ENCODE measurements around the gene FGFR3. TPM values are rescaled to one million over a fixed set of nuclear protein-coding genes. Genes with fewer than 3 reads are reported as not detected.
A peak's percentile ranks its signal among the peaks of the same experiment; 100 is the strongest.

The FGFR3 gene
- total RNA-seq, 1 experiment from 2014 or later = 73.4 TPM

DNA sequence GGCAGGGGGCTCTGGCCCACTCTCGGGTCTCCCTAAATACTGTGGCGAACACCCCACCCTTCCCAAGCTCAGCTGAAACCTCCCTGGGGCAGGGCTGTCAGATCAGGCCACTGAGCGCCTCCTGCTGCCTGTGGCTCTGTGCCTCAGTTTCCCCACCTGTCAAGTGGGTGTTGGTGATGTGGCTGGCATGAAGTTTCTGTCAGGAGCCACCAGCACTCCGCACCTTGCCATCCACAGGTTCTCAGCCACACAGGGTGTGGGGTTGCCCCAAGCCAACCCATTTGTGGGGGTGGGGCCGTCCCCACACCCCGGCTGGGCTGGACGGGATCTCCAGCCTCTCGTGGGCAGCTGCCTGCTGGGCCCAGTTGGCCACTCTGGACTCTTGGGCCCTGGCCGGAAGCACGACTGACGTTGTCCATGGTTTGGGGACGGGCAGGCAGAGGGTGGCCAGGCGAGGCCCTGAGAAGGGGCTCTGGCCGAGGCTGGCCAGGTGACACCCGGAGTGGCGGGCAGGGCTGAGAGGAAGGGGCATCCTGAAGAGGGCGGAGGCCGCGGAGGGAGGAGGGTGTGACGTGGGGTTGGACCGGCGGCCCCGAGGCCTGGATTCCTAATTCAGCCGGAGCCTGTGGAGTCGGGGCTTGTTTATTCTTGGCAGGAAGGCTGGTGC is 5.5 kb upstream of the FGFR3 start:
- no peak for DNase-seq (ENCODE audit: low spot score)

DNA sequence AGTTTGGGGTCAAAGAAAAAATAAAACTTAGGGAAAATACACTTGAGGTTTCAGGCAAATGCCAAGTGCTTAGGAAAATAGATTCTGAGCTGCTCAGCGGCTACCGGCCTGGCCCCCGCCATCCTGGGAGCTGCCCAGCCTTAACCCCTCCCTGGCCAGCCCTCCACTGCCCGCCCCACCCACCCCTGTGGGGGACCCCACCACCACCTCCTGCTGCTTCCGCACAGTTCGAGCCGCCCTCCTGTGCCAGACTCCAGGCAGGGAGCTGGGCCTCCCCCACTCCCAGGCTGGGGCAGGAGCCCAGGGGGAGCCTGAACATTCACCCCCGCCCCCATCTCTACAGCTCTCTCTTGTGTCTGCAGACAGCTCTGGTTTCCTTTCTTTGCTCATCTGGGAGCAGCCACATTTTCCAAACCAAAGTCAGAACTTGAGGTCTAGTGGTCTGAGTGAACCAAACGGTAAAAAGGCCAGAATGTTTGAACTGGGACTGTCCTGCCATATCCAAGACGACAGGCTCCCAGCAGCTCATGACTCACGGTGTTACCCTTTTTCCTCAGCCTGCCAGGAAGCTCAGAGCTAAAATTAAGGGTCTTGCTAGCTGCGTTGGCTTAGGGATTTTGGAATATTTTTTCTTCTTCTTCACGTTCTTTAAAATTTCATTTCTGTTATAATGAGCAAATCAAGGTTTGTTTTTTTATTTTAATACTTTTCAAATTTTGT is 4.7 kb upstream of the FGFR3 start:
- no peak for DNase-seq (ENCODE audit: low spot score)

DNA sequence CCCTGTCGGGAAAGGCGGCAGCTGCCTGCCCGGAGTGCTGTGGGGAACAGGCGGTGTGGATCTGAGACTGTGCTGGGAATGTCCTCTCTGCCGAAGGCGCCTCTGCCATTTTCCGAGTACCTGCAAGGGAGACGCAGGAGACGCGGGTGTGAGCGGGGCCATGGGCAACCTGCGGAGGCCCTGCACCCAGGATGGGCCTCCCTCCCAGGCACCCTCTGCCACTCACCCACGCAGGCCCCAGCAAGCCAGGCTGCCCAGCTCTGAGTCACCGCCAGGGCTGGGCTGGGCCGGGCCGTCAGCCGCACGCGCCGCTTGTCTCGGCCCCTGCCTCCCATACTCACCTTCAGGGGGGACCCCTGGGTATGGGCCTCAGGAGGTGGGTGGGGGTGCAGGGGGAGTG is 3.5 kb upstream of the FGFR3 start:
- no peak for DNase-seq (ENCODE audit: low spot score)

DNA sequence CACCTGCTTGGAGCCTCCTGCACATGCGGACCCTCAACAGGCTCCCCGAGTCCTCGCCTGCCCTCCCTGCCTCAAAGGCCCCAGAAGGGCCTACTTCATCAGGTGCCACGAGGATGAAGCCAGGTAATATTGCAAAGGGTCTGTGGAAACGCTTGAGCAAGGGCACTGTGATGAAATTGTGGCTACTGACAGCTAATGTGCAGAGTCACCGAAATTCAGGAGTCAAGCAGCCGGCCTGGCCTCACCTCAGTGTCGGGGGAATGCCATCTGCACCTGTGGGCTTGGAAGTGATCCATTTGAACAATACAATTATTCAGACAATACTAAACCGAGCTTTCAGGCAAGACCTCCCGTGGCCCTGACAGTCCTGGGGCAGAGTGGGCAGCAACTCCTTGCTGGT is 3.1 kb upstream of the FGFR3 start:
- no peak for DNase-seq (ENCODE audit: low spot score)

DNA sequence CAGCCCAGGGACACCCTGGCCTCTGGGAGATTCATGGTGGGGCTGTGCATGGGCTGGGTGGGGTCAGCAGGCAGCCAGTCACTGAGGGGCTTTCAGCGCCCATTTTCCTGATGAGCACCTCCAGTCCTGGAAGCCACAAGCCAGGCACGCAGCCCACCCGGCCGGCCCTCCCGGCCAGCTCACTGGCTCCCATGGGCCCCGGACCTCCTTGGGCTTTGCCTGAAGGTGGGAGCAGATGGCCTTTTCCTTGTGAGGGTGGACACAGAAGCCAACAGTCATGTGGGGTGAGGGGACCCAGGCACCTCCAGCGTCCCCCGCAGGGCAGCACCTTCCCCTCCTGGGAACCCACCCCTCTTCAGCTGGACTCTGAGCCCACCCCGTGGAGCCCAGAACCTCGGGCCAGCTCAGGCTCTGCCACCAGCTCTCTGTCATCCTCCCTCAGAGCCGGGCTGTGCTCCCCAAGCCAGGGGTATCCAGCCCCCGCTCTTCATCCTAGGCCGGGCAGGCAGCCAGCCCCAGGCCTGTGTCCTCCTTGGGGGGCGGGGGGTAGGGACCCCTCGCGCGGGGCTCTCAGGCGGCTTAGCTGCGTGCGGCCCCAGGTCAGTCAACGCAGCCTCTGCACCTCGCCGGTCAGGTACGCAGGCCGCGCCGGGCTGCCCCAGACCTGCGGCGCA is 798 bp upstream of the FGFR3 start:
- no peak for DNase-seq (ENCODE audit: low spot score)

DNA sequence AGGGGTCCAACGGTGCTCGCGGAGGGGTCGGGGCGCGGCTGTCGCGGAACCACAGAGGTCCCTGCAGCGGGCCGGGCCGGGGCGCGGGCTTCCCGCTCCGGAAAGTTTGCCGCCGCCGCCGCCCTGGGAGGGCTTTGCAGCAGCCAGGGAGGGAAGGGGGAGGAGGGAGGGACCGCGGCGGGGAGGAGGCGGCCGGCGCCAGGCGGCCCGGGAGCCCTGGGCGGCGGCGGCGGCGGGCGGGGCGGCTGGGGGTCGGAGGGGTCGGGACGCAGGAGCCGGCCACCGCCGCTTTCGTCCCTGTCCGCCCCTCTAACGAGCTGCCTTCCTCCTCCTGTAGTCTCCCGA is 375 bp downstream of the FGFR3 start:
- no peak for DNase-seq (ENCODE audit: low spot score)

DNA sequence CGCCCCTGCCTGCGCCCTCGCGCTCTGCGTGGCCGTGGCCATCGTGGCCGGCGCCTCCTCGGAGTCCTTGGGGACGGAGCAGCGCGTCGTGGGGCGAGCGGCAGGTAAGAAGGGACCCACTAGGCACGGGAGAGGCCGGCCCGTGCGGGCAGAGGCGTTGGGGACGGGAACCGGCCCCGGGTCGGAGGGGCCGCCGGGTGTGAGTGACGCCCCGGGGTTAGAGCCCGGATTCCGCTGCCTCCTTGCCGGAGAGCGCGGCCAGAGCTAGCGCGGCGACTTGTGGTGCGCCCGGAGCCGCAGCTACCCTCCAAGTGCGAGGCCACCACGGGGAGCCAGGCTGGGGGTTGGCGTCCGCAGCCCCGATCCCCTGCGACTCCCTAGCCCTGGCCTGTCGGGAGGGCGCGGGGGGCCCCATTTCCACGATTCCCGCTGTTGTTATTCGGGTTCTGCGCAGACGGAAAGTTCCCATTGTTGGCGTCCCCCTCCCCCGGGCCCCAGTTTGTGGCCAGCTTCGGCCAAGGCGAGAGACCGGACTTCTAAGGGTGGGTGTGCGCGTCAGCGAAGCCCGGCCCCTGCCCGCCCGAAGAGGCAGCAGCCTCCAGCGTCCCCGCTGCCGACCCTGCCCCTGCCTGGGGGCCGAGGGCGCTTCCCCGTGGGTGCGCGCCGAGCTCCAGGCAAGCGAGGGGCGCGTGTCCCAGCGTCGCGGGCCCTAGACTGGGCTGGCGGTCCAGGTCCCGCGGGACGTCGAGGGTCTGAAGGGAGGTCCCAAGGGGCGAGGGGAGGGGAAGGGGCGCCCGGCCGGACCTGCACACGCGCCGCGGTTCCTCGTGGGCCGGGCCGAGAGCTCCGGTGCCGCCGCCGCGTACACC is 1.1 kb downstream of the FGFR3 start:
- peak; percentile 27 for DNase-seq (ENCODE audit: low spot score)

DNA sequence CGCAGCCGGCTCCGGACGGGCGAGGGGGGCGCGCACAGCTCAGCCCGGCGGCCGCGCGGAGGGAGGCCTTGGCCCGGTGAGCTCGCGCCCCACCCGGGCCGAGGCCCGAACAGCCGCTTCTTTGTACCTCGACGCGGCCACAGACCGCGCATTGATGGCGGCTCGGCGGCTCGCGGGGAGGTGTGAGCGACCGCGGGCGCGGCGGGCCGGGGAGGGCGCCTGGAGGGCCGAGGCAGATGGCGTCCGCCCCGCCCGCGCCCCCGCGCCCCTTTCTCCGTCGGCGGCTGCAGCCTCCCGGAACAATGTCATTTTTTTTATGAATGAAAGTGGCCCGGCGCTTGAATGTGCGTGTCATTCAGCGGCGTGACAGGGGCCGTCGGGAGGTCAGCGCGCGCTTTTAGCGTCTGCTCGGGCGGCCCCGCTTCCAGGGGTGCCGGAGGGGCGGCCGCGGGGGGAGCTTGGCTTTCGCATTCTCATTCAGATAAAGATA is 1.8 kb downstream of the FGFR3 start:
- DNase-seq (ENCODE audit: low spot score) = no peak

DNA sequence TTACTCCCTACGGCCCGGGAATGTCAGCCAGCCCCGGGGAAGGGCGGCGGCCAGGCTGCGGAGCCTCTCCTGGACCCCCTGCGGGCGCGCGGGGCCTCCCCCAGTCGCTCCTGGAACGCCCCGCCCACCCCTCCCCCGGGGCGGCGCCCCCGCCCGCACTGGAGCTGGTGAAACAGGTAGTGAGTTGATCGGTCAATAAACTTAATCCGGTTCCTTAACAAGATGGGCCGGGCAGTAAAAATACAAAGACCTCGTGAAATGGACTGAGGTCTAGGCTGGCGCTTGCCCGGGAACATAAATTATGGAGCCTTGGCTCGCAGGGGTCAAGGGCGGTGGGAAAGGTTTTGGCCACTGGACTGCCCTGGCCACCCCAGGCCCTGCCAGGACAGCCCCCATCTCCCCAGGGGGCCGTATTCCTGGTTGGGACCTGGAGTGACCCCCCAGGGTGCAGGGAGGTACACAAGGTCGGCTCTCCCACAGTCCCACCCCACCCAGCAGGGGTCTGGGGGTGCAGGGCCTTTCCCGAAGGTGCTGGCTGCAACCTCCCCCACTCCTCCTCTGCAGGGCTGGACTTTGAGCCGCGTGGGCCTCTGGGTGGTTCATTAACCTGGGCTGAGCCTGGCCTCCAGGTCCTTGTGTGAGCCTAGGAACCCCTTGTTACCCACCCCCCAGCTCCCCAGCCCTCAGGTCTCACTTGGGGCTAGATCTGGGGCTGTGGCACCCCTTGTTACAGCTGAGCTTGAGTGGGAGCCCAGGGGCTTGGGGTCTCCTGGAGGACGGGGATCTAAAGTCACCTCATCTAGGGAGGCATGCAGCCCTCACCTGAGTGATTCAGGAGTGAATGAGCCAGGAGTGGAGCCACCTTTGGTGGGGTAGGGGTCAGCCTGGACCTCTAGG is 2.5 kb downstream of the FGFR3 start:
- peak; percentile 70 for DNase-seq (ENCODE audit: low spot score)

DNA sequence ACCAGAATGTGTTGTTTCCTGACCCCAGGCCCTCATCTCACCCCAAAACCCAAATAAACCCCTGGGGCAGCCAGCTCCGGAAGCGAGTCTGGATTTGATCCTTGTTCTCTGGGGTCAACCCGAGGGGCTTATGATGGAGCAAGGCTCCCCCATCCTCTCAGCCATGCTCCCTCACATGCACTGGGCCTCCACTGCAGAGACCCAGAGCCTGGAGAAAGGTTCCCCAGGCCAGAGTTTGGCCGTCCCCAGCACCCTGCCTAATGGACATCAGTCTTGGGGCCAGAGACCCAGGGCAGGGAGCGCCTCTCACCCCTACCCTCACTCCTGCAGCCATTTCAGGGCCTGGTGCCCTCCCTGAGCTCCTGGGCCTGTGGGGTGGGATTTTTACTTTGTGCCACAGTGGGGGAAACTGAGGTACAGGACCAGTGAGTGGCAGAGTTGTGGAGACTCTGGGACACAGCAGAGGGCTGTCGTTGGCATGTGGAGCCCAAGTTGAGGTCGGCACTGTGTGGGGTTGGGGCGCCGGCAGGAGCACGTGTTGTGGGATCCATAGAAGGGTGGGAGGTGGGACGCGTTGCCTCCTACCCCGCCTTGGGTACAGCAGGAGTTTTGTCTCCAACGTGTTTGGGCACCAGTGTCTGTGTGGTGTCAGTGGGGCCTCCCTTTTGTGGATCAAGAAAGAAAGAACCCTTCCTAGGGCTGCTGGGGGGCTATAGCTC is 3.6 kb downstream of the FGFR3 start:
- DNase-seq (ENCODE audit: low spot score) = no peak

DNA sequence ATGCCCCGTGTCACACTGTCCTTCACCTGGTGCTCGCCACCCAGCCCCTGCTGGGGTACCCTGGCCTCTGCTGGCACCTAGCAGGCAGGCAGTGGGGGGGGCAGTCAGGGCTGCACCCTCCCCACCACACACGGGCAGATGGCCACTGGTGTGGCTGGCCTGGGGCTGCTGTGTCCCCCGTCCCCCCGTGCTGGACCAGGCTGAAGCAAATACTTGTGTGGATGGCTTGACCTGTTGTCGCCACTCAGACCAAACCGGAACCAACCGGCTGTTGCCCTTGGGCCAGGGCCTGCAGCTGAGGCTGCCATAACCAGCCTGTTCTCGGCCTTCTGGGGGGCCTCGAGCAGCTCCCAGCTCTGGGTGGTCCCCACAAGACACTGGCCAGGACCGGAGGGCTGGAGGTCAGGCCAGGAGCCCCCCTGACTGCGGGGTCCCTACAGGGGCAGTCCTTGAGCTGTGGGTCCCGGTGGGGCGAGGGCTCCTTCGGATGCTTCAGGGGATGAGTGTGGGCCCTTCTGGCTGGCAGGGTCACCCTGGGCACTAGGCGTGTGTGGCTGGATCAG is 4.3 kb downstream of the FGFR3 start:
- no peak for DNase-seq (ENCODE audit: low spot score)

DNA sequence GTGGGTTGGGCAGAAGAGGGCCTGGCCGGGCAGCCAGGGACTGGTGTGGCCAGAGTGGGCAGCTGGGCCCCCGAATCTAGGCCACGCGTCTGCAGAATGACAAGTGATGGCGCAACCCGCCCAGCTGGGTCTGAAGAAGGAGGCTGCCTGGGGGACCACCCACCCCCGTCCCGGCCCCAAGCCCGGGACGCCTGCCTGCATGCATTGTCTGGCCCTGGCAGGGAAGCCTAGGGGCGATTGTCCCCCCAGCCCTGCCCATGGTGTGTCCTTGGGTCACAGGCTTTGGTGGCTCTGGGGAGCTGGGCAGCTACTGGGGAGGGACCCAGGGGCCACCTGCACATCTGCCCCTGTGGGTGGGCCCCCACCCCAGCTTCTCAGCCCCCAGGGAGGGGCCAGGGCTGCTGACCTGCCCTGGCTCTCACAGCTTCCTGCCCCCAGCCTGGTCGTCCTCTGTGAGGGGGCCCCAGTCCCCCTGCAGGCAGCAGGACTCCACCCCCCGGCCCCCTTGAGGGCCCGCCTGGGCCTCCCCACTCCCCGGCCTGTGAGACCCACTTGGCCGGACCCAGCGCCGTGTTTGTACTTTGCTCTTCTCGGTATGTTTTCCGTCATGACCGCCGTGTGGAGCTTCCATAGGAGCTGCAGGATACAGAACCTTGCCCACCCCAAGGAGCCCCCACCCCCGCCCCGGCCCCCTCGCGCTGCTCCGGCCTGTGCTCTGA is 4.9 kb downstream of the FGFR3 start:
- no peak for DNase-seq (ENCODE audit: low spot score)

DNA sequence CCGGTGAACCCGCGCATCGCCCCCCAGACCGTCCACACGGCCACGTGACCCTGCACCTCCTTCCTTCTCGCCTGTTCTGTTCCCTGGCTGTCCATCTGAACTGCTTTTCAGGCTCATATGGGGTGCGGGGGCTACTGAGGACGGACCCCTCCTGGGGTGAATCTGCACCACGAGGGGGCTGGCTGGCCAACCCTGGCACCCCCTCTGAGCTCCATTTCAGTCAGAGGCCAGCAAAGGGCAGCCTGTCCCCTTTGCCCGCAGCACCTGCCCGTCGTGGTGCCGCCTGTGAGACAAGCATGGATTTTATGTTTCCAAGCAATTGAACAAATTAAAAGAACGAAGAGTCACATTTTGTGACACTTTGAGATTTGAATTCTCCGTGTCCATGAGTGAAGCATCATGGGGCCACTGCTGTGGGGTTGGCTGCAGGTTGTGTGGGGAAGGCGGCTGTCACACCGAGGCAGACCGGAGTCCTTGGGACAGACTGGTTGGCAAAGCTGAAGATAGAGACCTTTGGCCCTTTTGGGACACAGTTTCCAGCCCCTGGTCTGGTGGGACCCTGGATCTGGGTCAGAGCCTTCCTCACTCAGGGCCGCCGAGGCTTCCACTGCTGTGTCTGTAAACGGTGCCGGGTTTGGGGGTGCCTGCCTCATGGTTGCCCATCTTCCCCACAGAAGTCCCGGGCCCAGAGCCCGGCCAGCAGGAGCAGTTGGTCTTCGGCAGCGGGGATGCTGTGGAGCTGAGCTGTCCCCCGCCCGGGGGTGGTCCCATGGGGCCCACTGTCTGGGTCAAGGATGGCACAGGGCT is 5.7 kb downstream of the FGFR3 start:
- DNase-seq (ENCODE audit: low spot score) = no peak

DNA sequence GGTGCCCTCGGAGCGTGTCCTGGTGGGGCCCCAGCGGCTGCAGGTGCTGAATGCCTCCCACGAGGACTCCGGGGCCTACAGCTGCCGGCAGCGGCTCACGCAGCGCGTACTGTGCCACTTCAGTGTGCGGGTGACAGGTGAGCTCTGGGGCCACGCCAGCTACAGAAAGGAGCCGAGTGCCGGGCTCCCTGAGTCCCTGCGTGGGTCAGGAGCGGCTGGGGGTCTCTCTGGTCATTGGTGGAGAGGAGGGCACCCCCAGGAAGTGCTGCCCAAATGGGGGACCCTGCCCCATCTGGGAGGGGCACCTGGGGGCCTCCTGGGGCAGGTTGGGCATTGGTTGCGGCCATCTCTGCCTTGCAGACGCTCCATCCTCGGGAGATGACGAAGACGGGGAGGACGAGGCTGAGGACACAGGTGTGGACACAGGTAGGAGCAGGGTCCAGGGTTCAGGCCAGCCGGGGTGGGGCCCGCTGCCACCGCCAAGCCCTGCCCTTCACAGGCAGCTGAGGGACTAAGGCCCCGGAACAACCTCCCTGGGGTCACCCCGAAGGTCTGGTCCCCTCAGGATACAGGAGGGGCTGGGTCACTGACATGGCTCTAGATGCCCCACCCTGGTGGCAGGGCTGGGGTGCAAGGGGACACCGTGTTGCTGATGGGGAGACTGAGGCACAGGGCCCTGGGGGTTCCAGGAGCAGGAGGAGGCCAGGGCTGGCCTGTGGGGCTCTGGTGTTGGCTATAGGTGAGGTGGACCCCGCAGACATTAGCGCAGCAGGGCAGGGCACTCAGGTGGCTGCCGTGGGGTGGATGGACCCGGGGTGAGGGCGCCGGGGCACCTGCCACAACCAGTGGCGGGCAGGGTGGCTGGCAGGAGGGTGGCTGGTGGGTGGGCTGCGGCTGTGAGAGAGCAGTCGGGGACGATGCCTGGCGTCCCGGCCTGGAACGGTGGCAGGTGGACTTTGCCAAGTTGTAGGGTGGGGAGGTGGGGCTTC is 6.6 kb downstream of the FGFR3 start:
- DNase-seq (ENCODE audit: low spot score) = no peak

DNA sequence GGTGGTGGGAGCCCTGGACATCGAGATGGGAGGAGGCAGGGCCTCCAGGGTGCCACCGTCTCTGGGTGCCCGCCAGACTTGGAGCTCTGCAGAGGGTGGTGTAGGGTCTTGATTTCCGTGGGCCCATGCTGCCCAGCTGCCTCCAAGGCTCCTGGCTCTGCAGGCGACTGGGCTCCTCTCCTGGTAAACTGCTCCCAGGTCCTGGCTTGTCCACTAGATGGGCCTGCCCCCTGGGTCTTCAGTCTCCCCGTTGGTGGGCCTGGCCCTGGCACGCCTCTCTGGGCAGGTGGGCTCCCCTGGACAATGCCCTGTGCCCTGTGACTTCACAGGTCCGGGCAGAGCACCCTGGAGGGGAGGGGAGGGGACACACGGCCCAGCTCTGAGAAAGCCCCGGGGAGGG is 7.7 kb downstream of the FGFR3 start:
- DNase-seq (ENCODE audit: low spot score) = no peak

DNA sequence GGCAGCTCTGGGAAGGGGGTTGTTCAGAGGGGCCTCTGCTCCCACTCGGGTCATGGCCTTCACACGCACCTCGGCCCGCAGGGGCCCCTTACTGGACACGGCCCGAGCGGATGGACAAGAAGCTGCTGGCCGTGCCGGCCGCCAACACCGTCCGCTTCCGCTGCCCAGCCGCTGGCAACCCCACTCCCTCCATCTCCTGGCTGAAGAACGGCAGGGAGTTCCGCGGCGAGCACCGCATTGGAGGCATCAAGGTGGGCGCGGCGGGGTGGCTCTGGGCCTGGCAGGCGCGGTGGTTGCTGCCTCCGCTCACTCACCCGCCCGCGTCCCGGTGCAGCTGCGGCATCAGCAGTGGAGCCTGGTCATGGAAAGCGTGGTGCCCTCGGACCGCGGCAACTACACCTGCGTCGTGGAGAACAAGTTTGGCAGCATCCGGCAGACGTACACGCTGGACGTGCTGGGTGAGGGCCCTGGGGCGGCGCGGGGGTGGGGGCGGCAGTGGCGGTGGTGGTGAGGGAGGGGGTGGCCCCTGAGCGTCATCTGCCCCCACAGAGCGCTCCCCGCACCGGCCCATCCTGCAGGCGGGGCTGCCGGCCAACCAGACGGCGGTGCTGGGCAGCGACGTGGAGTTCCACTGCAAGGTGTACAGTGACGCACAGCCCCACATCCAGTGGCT is 8.3 kb downstream of the FGFR3 start:
- DNase-seq (ENCODE audit: low spot score) = no peak

All from HT-29 (cell line).